Measurements from ENCODE around the gene PITRM1.
"Not testable (repeated sequence)": the region's sequence is repeated elsewhere in the genome, so short reads cannot be mapped to it uniquely, and the experiment has no call there.

The PITRM1 gene

GRCh38 chr10:3180355-3181025, 7.9 kb upstream of the PITRM1 start:
- in situ Hi-C loops (cut with MboI; ENCODE audit: low pct_unique_long_range_greater_than_20kb, low sequenced_read_pairs, unreplicated experiment) = no loop called here
- DNase-seq (ENCODE audit: low spot score) = no peak
- TF ChIP-seq, protein P1, sequence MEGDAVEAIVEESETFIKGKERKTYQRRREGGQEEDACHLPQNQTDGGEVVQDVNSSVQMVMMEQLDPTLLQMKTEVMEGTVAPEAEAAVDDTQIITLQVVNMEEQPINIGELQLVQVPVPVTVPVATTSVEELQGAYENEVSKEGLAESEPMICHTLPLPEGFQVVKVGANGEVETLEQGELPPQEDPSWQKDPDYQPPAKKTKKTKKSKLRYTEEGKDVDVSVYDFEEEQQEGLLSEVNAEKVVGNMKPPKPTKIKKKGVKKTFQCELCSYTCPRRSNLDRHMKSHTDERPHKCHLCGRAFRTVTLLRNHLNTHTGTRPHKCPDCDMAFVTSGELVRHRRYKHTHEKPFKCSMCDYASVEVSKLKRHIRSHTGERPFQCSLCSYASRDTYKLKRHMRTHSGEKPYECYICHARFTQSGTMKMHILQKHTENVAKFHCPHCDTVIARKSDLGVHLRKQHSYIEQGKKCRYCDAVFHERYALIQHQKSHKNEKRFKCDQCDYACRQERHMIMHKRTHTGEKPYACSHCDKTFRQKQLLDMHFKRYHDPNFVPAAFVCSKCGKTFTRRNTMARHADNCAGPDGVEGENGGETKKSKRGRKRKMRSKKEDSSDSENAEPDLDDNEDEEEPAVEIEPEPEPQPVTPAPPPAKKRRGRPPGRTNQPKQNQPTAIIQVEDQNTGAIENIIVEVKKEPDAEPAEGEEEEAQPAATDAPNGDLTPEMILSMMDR (IDR thresholded peaks at IDR 0.05; ENCODE audit: extremely low read depth, insufficient read depth, missing control alignments) = no peak

GRCh38 chr10:3179174-3179573, 6.6 kb upstream of the PITRM1 start:
- no peak for DNase-seq (ENCODE audit: low spot score)
- in situ Hi-C loops (cut with MboI; ENCODE audit: low pct_unique_long_range_greater_than_20kb, low sequenced_read_pairs, unreplicated experiment) = no loop called here
- TF ChIP-seq, protein P1 (IDR thresholded peaks at IDR 0.05; ENCODE audit: extremely low read depth, insufficient read depth, missing control alignments) = no peak

- in situ Hi-C loops (cut with MboI; ENCODE audit: low pct_unique_long_range_greater_than_20kb, low sequenced_read_pairs, unreplicated experiment) = no loop called here
- TF ChIP-seq, protein P1 (IDR thresholded peaks at IDR 0.05; ENCODE audit: extremely low read depth, insufficient read depth, missing control alignments) = no peak
- no peak for DNase-seq (ENCODE audit: low spot score)
Observed at GRCh38 chr10:3178042-3178441, 5.5 kb upstream of the PITRM1 start.

DNA sequence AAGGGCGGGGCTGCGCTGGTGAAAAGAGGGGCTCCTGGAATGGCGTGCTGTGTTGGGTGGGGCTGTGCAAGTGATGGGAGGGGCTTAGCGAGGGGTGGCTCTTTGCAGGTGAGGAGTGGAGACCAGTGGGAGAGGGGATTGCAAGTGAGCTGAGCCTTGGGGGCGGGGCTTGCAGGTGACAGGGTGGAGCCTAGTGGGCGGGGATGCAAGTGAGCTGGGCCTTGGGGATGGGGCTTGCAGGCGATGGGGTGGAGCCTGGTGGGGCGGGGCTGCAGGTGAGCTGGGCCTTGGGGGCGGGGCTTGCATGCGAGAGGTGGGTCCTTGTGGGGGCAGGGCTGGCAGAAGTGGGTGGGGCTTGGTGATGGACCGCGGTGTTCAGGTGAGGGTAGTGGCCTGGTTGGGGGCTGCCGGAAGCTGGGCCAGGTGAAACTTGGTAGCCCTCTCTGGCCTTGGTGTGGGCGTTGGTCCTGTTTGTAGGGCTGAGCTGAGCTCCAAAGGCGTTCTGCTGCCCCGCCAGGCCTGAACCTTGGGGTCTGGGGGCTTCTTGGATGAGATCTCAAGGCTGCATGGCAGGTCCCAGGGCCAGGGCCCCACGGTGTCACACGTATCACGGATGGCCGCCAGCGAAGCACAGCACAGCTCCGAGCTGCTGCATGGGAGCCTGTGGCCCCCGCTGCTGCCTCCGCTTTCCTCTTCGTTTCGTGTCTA, 743 bp upstream of the PITRM1 start:
- TF ChIP-seq, protein P1 (IDR thresholded peaks at IDR 0.05; ENCODE audit: extremely low read depth, insufficient read depth, missing control alignments) = no peak
- in situ Hi-C loops (cut with MboI; ENCODE audit: low pct_unique_long_range_greater_than_20kb, low sequenced_read_pairs, unreplicated experiment) = no loop called here
- DNase-seq (ENCODE audit: low spot score) = no peak

DNA sequence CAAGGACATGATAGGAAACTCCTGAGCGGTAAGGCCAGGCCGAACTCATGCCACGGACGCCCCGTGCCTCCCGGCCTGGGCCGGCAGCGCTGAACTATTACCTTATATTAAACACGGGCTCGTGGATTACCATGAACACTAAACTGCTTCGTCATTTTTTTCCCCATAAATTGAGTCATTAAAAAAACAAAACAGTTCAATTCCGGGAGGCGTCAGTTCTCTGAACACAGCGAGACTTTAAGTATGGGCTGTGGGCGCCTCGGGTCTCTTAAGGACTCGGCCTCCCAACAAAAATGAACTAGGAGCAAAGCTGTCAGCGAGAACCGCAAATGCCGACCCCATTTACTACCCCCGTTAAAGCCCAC, 519 bp downstream of the PITRM1 start:
- no peak for DNase-seq (ENCODE audit: low spot score)
- TF ChIP-seq, protein P1 (IDR thresholded peaks at IDR 0.05; ENCODE audit: extremely low read depth, insufficient read depth, missing control alignments) = no peak
- in situ Hi-C loops (cut with MboI; ENCODE audit: low pct_unique_long_range_greater_than_20kb, low sequenced_read_pairs, unreplicated experiment) = no loop called here

- DNase-seq (ENCODE audit: low spot score); in situ Hi-C loops (cut with MboI; ENCODE audit: low pct_unique_long_range_greater_than_20kb, low sequenced_read_pairs, unreplicated experiment): not testable (repeated sequence)
Observed at GRCh38 chr10:3171488-3171887, 1.1 kb downstream of the PITRM1 start.

- TF ChIP-seq, protein P1 (IDR thresholded peaks at IDR 0.05; ENCODE audit: extremely low read depth, insufficient read depth, missing control alignments) = no peak
- in situ Hi-C loops (cut with MboI; ENCODE audit: low pct_unique_long_range_greater_than_20kb, low sequenced_read_pairs, unreplicated experiment) = no loop called here
- DNase-seq (ENCODE audit: low spot score) = no peak
Observed at GRCh38 chr10:3169673-3170072, 2.9 kb downstream of the PITRM1 start.

Measured in GM13977 (cell line).